ENCODE data around the gene LPP. TPM values are rescaled to one million over a fixed set of nuclear protein-coding genes. Genes with fewer than 3 reads are reported as not detected.

Gene LPP
- total and polyA plus RNA-seq, 9 of the 15 experiments (the other 6 are each of a cell fraction or from before 2014, with no cell fraction given) = 0.07 to 0.18 TPM; not detected in 7

DNA sequence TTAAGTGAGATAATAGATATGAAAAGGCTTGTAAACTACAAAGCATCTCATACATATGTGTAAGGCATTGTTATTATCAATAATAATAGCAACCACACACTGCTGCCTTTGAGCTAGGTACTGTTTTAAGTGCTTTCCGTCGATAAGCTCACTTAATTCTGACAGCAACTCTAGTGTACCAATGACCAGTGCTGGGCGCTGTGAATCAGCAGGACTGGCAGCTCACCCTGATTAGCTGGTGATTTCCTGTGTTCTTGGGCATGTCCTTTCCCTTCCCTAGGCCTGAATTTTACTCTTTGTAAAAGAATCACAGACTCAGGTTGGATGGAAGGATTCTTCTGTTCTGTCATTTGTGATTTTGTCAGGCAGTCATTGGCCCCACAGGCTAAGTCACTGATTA is 215.6 kb downstream of the LPP start:
- no peak overlapping the region for H3K9ac ChIP-seq (ENCODE audit: insufficient read depth in 1 of 2, low read depth in 2 of 2, low read length in 2 of 2)
- no peaks in the 10 kb centered on the region for H3K27me3 ChIP-seq (ENCODE audit: control insufficient read depth in 2 of 2, insufficient read depth in 2 of 2, low read length in 2 of 2)
- no peak for TF ChIP-seq ZC3H4 (CRISPR knock-in tag; IDR thresholded peaks at IDR 0.05; ENCODE audit: borderline replicate concordance)
- TF ChIP-seq ZNF76 (CRISPR knock-in tag; IDR thresholded peaks at IDR 0.05; ENCODE audit: borderline replicate concordance) = no peak
- no peak for TF ChIP-seq ZNF431 (CRISPR knock-in tag; IDR thresholded peaks at IDR 0.05)
- no peak for TF ChIP-seq EZH2 (IDR thresholded peaks at IDR 0.05; ENCODE audit: borderline replicate concordance, low read depth, low read length)
- TF ChIP-seq DACH1 (IDR thresholded peaks at IDR 0.05; ENCODE audit: partially characterized antibody) = no peak
- no peak for TF ChIP-seq POLR2B (IDR thresholded peaks at IDR 0.05; ENCODE audit: low read depth, partially characterized antibody)
- no peak for TF ChIP-seq NEUROD1 (IDR thresholded peaks at IDR 0.05; ENCODE audit: borderline replicate concordance, low read depth, low read length, partially characterized antibody)
- no peak for TF ChIP-seq FOXP1 (CRISPR knock-in tag; IDR thresholded peaks at IDR 0.05)
- no peak for TF ChIP-seq ERF (CRISPR knock-in tag; IDR thresholded peaks at IDR 0.05)
- no peak for TF ChIP-seq JUN (IDR thresholded peaks at IDR 0.05; ENCODE audit: borderline replicate concordance, low read depth, low read length)
- no peak for TF ChIP-seq JUN (CRISPR knock-in tag; IDR thresholded peaks at IDR 0.05; ENCODE audit: borderline replicate concordance)
- no peak for TF ChIP-seq TAF7 (tag; IDR thresholded peaks at IDR 0.05)
- TF ChIP-seq GTF2E2 (tag; IDR thresholded peaks at IDR 0.05) = no peak
- TF ChIP-seq ZNF695 (CRISPR knock-in tag; IDR thresholded peaks at IDR 0.05) = no peak
- no peak for TF ChIP-seq FOXA1 (IDR thresholded peaks at IDR 0.05; ENCODE audit: borderline replicate concordance)
- CTCF ChIA-PET (ENCODE audit: low intra/inter-chr PET ratio) = no interaction called here
- no peak for DNase-seq (ENCODE audit: extremely low read depth in 1 of 4, low spot score in 3 of 4)
- WGBS (ENCODE audit: insufficient coverage, low coverage, missing lambda C conversion rate) = 0% methylated on average over 3 of the region's 3 CpGs
- H3K79me2 ChIP-seq (ENCODE audit: control insufficient read depth, insufficient read depth, low read length) = no peaks in the 10 kb centered on the region
- in situ Hi-C loops (cut with MboI) (no loop called here), intact Hi-C loops (cut with micrococcal nuclease) (no loop called here)
- no peak overlapping the region for H3K4me3 ChIP-seq
- no peak for FAIRE-seq
- H3K9me1 ChIP-seq (ENCODE audit: control insufficient read depth, insufficient read depth, low read length) = no peaks in the 10 kb centered on the region
- no TSS peak for BruUV-seq (replicated peaks)
- H4K20me1 ChIP-seq (replicated peaks; ENCODE audit: control insufficient read depth, insufficient read depth, low read length) = no peaks in the 10 kb centered on the region
- no peaks in the 10 kb centered on the region for H3K4me1 ChIP-seq (replicated peaks in 1 of 2; ENCODE audit: control insufficient read depth in 2 of 2, insufficient read depth in 2 of 2, low read length in 2 of 2)
- H3K27ac ChIP-seq (ENCODE audit: extremely low read depth, low read depth, low read length) = no peak overlapping the region
- no peaks in the 10 kb centered on the region for H3K9me3 ChIP-seq (replicated peaks; ENCODE audit: control insufficient read depth, insufficient read depth, low read depth, low read length)
- no peak overlapping the region for H3K4me2 ChIP-seq (ENCODE audit: insufficient read depth, low read length)
- no peak for ATAC-seq
- no peaks in the 10 kb centered on the region for H3K36me3 ChIP-seq (ENCODE audit: control insufficient read depth, insufficient read depth, low read length)
- H2AFZ ChIP-seq (ENCODE audit: low read depth, low read length) = no peak overlapping the region
- POLR2A ChIA-PET = no interaction called here

All from K562 (cell line).